ENCODE measurements around the gene BCAS4.

BCAS4 gene

GRCh38 chr20:50828363-50829136, 33.7 kb downstream of the BCAS4 start:
- TF ChIP-seq ZBTB7A (IDR thresholded peaks at IDR 0.05; ENCODE audit: low read depth) (no peak), EP300 (IDR thresholded peaks at IDR 0.05; ENCODE audit: borderline replicate concordance) (no peak), CREB1 (IDR thresholded peaks at IDR 0.05; ENCODE audit: low read depth) (no peak), YY1 (IDR thresholded peaks at IDR 0.05; ENCODE audit: low read depth) (no peak), FOXM1 (IDR thresholded peaks at IDR 0.05; ENCODE audit: borderline replicate concordance, low read depth) (no peak), TCF12 (IDR thresholded peaks at IDR 0.05; ENCODE audit: low read depth) (no peak), TAF1 (IDR thresholded peaks at IDR 0.05; ENCODE audit: low read depth) (no peak), NFIC (IDR thresholded peaks at IDR 0.05) (no peak), MAX (IDR thresholded peaks at IDR 0.05) (no peak), TEAD4 (IDR thresholded peaks at IDR 0.05) (no peak), USF1 (IDR thresholded peaks at IDR 0.05) (no peak), RAD21 (IDR thresholded peaks at IDR 0.05; ENCODE audit: low read depth) (no peak), REST (IDR thresholded peaks at IDR 0.05; ENCODE audit: low read depth) (no peak), EGR1 (IDR thresholded peaks at IDR 0.05) (no peak)

- no peak for TF ChIP-seq MAX (IDR thresholded peaks at IDR 0.05)
These were observed 36.8 kb downstream of the BCAS4 start for GRCh38 chr20:50831622-50832021.

GRCh38 chr20:50834599-50835005, 39.7 kb downstream of the BCAS4 start:
- TF ChIP-seq CREB1 (IDR thresholded peaks at IDR 0.05; ENCODE audit: low read depth): no peak

GRCh38 chr20:50837532-50838321, 42.9 kb downstream of the BCAS4 start:
- TF ChIP-seq ZBTB7A (IDR thresholded peaks at IDR 0.05; ENCODE audit: low read depth): no peak
- no peak for TF ChIP-seq CREB1 (IDR thresholded peaks at IDR 0.05; ENCODE audit: low read depth)
- TF ChIP-seq TCF12 (IDR thresholded peaks at IDR 0.05; ENCODE audit: low read depth): no peak
- TF ChIP-seq TEAD4 (IDR thresholded peaks at IDR 0.05): no peak
- no peak for TF ChIP-seq MAX (IDR thresholded peaks at IDR 0.05)
- no peak for TF ChIP-seq USF1 (IDR thresholded peaks at IDR 0.05)
- no peak for TF ChIP-seq CEBPB (IDR thresholded peaks at IDR 0.05)
- TF ChIP-seq EGR1 (IDR thresholded peaks at IDR 0.05): no peak
- TF ChIP-seq REST (IDR thresholded peaks at IDR 0.05; ENCODE audit: low read depth): no peak
- no peak for TF ChIP-seq EP300 (IDR thresholded peaks at IDR 0.05; ENCODE audit: borderline replicate concordance)
- no peak for TF ChIP-seq TAF1 (IDR thresholded peaks at IDR 0.05; ENCODE audit: low read depth)
- TF ChIP-seq NFIC (IDR thresholded peaks at IDR 0.05): no peak
- no peak for TF ChIP-seq RAD21 (IDR thresholded peaks at IDR 0.05; ENCODE audit: low read depth)

- no peak for TF ChIP-seq EP300 (IDR thresholded peaks at IDR 0.05; ENCODE audit: borderline replicate concordance)
- TF ChIP-seq CEBPB (IDR thresholded peaks at IDR 0.05): no peak
- TF ChIP-seq EGR1 (IDR thresholded peaks at IDR 0.05): no peak
- no peak for TF ChIP-seq YY1 (IDR thresholded peaks at IDR 0.05; ENCODE audit: low read depth)
- no peak for TF ChIP-seq CREB1 (IDR thresholded peaks at IDR 0.05; ENCODE audit: low read depth)
- TF ChIP-seq MAX (IDR thresholded peaks at IDR 0.05): no peak
- no peak for TF ChIP-seq RAD21 (IDR thresholded peaks at IDR 0.05; ENCODE audit: low read depth)
- TF ChIP-seq TEAD4 (IDR thresholded peaks at IDR 0.05): no peak
- no peak for TF ChIP-seq REST (IDR thresholded peaks at IDR 0.05; ENCODE audit: low read depth)
- no peak for TF ChIP-seq FOXM1 (IDR thresholded peaks at IDR 0.05; ENCODE audit: borderline replicate concordance, low read depth)
- TF ChIP-seq USF1 (IDR thresholded peaks at IDR 0.05): no peak
- no peak for TF ChIP-seq TCF12 (IDR thresholded peaks at IDR 0.05; ENCODE audit: low read depth)
- TF ChIP-seq TAF1 (IDR thresholded peaks at IDR 0.05; ENCODE audit: low read depth): no peak
- no peak for TF ChIP-seq ZBTB7A (IDR thresholded peaks at IDR 0.05; ENCODE audit: low read depth)
- no peak for TF ChIP-seq NFIC (IDR thresholded peaks at IDR 0.05)
These were observed 43.4 kb downstream of the BCAS4 start for GRCh38 chr20:50838322-50838625.

All from Ishikawa (cell line).